ENCODE data around the gene CSNK1A1L. TPM values are rescaled to one million over a fixed set of nuclear protein-coding genes. Genes with fewer than 3 reads are reported as not detected.

Gene CSNK1A1L
- total RNA-seq, 1 experiment from 2014 or later, result not detected

- ChIA-PET POLR2A (no interaction called here), CTCF (no interaction called here)
- Mint-ChIP-seq H3K4me1 (ENCODE audit: low read depth, unreplicated experiment) (no peaks in the 10 kb centered on the region), H3K27me3 (ENCODE audit: insufficient read depth, unreplicated experiment) (peaks cover 28% of the 10 kb centered on the region), H3K36me3 (ENCODE audit: insufficient read depth, unreplicated experiment) (no peaks in the 10 kb centered on the region), H3K4me3 (ENCODE audit: unreplicated experiment) (no peak overlapping the region), H3K9me3 (ENCODE audit: unreplicated experiment) (no peaks in the 10 kb centered on the region), H3K27ac (ENCODE audit: unreplicated experiment) (no peak overlapping the region)
- no peak overlapping the region for H3K4me3 ChIP-seq (ENCODE audit: low read depth, low read length)
- H3K4me1 ChIP-seq, result no peaks in the 10 kb centered on the region
- no peaks in the 10 kb centered on the region for H3K36me3 ChIP-seq (ENCODE audit: control insufficient read depth, insufficient read depth, low read length)
- DNase-seq, result no peak
- H3K9me3 ChIP-seq, result no peaks in the 10 kb centered on the region
- intact Hi-C loops (cut with micrococcal nuclease; ENCODE audit: unreplicated experiment), result no loop called here
- no peaks in the 10 kb centered on the region for H3K27me3 ChIP-seq (replicated peaks; ENCODE audit: control insufficient read depth, insufficient read depth, low read length)
- no peak for TF ChIP-seq CTCF (IDR thresholded peaks at IDR 0.05; ENCODE audit: insufficient read depth in 1 of 2, low read depth in 1 of 2, low read length in 1 of 2, severe bottlenecking in 1 of 2, unreplicated experiment in 1 of 2)
- BruUV-seq (replicated peaks), result no TSS peak
Observed at GRCh38 chr13:37118016-37118415, 12.6 kb upstream of the CSNK1A1L start.

- Histone ChIP-seq H3K27me3 (replicated peaks; ENCODE audit: control insufficient read depth, insufficient read depth, low read length) (no peaks in the 10 kb centered on the region), H3K4me1 (no peaks in the 10 kb centered on the region), H3K4me3 (ENCODE audit: low read depth, low read length) (no peak overlapping the region), H3K36me3 (ENCODE audit: control insufficient read depth, insufficient read depth, low read length) (no peaks in the 10 kb centered on the region), H3K9me3 (no peaks in the 10 kb centered on the region)
- no peak for DNase-seq
- no peak for TF ChIP-seq CTCF (IDR thresholded peaks at IDR 0.05; ENCODE audit: insufficient read depth in 1 of 2, low read depth in 1 of 2, low read length in 1 of 2, severe bottlenecking in 1 of 2, unreplicated experiment in 1 of 2)
- Mint-ChIP-seq H3K9me3 (ENCODE audit: unreplicated experiment) (no peaks in the 10 kb centered on the region), H3K4me1 (ENCODE audit: low read depth, unreplicated experiment) (no peaks in the 10 kb centered on the region), H3K4me3 (ENCODE audit: unreplicated experiment) (no peak overlapping the region), H3K27me3 (ENCODE audit: insufficient read depth, unreplicated experiment) (peaks cover 18% of the 10 kb centered on the region), H3K27ac (ENCODE audit: unreplicated experiment) (no peak overlapping the region), H3K36me3 (ENCODE audit: insufficient read depth, unreplicated experiment) (no peaks in the 10 kb centered on the region)
- CTCF ChIA-PET, result no interaction called here
- intact Hi-C loops (cut with micrococcal nuclease; ENCODE audit: unreplicated experiment), result no loop called here
- BruUV-seq (replicated peaks), result no TSS peak
- POLR2A ChIA-PET, result no interaction called here
Observed at GRCh38 chr13:37114250-37114649, 8.8 kb upstream of the CSNK1A1L start.

- no peak for DNase-seq
- Mint-ChIP-seq H3K27me3 (ENCODE audit: insufficient read depth, unreplicated experiment) (peaks cover 18% of the 10 kb centered on the region), H3K36me3 (ENCODE audit: insufficient read depth, unreplicated experiment) (no peaks in the 10 kb centered on the region), H3K27ac (ENCODE audit: unreplicated experiment) (no peak overlapping the region), H3K4me1 (ENCODE audit: low read depth, unreplicated experiment) (no peaks in the 10 kb centered on the region), H3K4me3 (ENCODE audit: unreplicated experiment) (no peak overlapping the region), H3K9me3 (ENCODE audit: unreplicated experiment) (no peaks in the 10 kb centered on the region)
- Histone ChIP-seq H3K36me3 (ENCODE audit: control insufficient read depth, insufficient read depth, low read length) (no peaks in the 10 kb centered on the region), H3K27me3 (replicated peaks; ENCODE audit: control insufficient read depth, insufficient read depth, low read length) (no peaks in the 10 kb centered on the region), H3K4me1 (no peaks in the 10 kb centered on the region), H3K9me3 (no peaks in the 10 kb centered on the region), H3K4me3 (ENCODE audit: low read depth, low read length) (no peak overlapping the region)
- TF ChIP-seq CTCF (IDR thresholded peaks at IDR 0.05; ENCODE audit: insufficient read depth in 1 of 2, low read depth in 1 of 2, low read length in 1 of 2, severe bottlenecking in 1 of 2, unreplicated experiment in 1 of 2), result no peak
- intact Hi-C loops (cut with micrococcal nuclease; ENCODE audit: unreplicated experiment), result no loop called here
- no TSS peak for BruUV-seq (replicated peaks)
- ChIA-PET POLR2A (no interaction called here), CTCF (no interaction called here)
Observed at GRCh38 chr13:37113534-37113933, 8.1 kb upstream of the CSNK1A1L start.

All from Caco-2 (cell line).